Left hindlimb (tissue), 1 donor: ENCODE measurements around the gene USB1.
A peak's percentile ranks its signal among the peaks of the same experiment; 100 is the strongest.

Experiments
- DNase-seq: peaks from one replicate; pipeline ENCODE4 v3.0.0-alpha.2; 2018

The USB1 gene, protein sequence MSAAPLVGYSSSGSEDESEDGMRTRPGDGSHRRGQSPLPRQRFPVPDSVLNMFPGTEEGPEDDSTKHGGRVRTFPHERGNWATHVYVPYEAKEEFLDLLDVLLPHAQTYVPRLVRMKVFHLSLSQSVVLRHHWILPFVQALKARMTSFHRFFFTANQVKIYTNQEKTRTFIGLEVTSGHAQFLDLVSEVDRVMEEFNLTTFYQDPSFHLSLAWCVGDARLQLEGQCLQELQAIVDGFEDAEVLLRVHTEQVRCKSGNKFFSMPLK

DNA sequence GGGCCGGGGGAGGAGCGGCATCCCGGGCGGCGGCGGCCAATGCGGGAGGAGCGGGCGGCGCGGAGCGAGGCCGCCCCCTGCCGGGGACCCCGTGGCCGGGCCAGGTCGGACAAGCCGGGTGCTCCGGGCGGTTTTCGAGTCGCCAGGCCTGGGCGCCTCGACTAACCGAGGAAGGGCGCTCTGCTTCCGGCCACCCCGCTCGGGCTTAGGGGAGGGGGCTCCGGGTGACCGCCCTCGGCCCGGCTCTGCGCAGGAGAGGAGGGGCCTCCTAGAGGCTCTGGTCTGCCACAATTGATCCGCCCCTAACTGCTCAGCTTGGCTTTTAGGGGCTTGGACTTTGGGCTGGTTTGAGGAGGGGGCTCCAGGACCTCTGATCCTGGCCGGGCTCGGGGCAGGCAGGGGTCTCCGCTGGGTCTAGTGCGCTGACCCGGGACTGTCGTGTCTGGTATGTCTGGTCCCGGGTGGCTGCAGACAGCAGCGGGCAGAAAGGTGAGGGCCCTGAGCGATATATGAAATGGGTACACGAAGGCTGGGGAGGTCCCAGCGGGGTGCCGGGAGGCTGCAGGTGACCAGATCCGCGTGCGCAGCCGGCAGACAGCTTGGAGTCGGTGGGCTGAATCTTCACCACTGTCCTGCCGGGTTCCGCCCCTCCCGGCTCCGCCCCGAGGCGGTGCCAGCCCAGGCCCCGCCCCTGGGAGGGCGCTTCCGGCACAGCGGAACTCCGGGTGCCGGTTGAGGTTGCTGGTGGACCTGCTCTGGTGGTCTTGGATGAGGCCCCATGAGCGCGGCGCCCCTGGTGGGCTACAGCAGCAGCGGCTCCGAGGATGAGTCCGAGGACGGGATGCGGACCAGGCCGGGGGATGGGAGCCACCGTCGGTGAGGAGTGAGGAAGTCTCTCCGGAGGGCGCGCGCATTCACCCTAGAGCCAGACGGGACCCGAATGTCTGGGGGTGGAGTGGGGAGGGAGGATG, at the start of gene USB1:
USB1 (plus strand) TSS at position 702 of the 971 bp plus-strand sequence; CDS start at position 779, 77 bp downstream.
- DNase-seq: peak; percentile 91

DNA sequence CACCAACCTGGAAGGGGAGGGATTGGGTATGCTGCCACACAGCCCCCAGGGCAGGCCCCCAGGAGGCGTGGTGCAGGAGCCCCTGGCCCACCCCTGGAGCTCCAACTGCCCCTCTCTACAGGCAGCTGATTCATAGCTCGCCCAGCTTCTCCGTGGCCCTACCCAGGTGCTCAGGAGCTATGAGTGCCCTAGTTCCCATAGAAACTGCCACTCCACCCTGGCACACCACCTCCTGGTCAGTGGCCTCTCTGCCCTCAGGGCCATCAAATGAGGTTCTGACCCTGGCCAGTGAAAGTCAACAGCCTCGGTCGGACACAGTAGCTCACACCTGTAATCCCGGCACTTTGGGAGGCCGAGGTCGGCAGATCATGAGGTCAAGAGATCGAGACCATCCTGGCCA, 48.3 kb upstream of the USB1 start:
- DNase-seq: no peak

DNA sequence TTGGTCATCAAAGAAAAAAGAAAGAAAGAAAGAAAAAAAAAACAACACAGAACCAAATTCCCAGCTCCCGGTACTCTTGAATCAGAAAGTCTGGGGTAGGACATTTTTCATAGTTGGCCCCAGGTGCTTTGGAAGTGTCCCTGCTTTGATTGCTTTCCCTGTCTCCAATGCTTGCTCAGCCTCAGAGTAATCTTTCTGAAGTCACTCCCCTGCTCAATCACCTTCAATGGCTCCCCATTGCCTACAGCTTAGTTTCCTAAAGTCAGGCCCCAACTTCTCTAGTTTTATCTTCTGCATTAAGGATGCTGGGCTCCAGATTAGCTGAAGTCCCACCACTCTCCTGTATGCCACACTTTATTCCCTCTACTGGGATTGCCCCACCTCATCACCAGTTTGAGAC, 47.4 kb upstream of the USB1 start:
- DNase-seq: no peak

DNA sequence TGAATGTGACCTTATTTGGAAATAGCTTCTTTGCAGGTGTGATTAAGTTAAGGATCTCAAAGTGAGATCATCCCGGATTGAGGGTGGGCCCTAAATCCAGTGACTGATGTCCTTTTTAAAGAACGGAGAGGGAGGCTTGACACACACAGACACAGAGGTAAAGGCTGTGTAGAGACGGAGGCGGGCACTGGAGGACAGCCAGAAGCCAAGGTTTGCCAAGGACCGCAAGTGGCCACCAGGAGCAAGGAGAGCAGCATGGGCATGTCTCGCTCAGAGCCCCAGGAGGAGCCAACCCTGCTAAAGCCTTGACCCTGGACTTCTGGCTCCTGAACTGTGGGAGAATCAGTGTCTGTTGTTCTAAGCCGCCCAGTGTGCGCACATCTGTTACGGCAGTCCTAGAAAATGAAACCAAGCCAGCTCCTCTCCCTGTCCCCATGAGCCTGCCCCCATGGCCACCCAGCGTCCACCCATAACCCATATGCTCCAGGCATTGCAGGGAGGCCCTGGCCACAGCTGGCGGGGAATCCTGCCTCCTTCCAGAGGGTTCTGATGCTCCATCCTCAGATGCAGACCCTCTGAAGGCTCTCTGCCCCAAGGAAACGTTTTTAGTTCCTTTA, 45.5 kb upstream of the USB1 start:
- DNase-seq: no peak

DNA sequence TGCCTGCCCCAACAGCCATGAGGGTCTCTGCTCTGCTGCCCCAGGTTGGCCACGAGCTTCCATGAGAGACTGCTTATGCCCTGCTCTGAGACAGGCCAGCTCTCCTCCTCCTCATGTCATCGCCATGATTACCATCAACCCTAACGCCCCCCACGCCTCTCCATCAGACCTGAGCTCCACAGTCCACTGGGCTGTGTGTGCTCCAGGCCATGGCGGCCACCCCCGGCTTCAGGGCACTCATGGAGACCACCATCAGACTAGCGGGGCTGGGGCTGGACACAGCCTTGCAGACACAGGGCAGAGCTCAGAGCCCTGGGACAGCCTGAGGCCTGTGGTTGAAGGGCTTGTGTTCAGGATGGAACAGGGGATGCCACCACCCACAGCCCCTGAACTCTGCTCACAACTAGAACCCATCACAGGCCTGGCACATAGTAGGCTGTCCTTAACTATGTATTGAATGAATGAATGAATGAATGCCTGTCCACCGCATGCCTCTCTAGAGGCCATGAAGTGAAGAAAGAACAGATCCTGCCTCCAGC, 44.9 kb upstream of the USB1 start:
- DNase-seq: no peak

DNA sequence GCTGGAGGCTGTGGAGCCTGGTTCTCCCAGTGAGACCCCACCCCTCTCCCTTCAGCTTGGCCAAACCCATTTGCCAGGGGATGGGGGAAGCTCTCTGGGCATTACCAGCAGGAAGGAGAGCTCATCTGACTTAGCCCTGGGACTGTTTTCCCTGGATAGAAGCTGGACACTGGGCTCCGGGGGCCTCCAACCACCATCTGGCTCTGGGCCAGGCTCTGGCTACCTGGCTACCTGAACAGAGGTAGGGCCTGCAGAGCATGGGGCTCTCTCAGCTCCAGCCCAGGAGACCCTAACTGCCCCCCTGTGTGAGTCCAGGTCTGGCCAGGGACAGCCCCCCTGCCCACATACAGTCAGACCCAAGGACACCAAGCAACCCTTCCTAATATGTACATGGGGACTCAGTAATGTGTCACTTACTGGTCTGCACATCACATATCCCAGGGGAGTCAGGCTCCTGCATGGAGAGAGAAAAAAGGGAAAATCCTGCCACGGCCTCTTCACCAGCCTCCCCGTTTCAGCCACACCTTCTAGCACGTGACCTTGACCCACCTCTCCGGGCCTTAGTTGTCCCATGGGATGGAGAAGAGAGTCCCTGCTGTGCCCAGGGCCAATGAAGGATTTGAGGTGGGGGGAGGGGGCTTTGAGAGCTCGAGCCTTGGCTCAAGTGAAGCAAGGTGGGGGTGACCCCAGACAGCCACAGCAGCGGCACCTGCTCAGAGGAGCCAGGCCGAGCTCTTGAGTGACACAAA, 44.1 kb upstream of the USB1 start:
- no peak for DNase-seq

DNA sequence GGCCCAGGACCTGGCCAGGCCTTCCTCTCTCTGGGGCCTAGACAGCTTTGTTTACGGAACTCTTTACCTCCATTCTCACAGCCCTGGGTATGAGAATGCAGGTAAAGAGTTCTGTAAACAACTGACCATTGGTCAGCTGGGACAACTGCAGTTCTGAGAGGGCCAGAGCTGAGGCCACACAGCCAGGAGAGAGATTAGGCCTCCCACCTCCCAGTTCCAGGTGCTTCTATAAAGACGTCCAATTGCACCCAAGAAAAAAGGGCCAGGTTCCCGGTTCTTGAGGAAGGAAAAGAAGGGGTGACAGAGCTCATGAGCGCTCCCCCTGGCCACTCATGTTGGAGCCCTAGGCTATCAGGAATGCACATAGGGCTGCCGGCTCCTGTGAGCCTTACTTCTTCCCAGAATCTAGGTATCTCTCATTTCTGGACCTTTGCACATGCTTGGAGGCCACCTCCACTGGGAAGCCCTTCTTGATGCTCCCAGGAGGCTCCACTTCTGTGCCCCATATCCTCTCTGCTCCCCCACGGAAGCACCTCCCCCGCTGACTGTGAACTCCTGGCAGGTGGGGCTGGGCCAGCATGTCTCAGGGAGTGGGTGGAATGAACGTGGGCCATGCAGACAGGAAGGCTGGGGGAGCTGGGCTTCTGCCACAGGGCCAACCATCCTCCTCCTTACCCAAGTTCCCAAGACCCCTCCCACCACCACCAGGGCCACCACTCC, 43.4 kb upstream of the USB1 start:
- DNase-seq: no peak

DNA sequence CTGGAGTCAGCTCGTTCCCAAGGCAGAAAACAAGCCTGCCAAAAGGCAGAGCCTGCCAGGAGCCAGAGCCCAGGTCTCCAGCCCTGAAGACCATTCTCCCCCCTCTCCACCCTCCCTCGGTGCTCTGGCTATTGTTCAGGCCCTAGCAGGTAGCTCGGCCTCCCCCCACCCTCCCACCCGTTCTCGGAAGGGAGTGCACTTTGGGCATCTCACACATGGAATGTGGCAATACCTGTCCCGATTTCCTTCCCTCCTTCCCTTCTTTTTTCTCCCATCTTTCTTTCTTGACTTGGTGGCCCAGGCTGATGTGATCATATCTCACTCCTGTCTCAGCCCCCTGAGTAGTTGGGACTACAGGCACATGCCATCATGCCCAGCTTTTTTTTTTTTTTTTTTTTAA, 42.7 kb upstream of the USB1 start:
- no peak for DNase-seq

DNA sequence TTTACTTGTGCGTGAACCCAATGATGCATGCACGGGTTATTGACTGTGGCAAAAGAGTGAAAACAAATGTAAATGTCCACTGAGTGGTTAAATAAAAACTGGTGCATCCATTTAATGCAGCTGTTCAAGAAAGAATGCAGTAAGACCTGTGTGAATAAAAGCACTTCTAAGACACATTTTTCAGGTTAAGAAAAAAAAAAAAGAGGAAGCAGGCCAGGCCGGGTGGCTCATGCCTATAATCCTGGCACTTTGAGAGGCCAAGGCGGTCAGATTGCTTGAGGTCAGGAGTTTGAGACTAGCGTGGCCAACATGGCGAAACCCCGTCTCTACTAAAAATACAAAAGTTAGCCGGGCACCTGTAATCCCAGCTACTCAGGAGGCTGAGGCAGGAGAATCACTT, 42.1 kb upstream of the USB1 start:
- DNase-seq: no peak

DNA sequence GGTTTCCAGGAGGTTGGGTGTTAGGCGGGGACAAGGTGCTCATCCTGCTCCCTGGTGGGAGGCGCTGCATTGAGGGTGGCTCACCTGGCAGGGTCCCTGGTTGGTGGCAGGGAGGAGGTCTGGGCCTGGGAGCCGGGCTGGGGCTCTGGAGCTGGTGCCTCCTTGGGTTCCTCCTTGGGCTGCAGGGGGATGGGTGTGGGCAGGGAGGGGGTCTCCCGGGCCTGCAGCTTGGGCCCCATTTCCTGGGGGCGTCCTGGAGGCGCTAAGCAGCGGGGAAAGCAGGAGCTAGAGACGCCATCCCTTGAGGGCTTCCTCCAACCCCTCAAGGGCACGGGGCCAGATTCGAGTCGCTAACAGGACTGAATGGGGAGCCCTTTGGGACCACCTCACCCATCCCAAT, 41.4 kb upstream of the USB1 start:
- no peak for DNase-seq

DNA sequence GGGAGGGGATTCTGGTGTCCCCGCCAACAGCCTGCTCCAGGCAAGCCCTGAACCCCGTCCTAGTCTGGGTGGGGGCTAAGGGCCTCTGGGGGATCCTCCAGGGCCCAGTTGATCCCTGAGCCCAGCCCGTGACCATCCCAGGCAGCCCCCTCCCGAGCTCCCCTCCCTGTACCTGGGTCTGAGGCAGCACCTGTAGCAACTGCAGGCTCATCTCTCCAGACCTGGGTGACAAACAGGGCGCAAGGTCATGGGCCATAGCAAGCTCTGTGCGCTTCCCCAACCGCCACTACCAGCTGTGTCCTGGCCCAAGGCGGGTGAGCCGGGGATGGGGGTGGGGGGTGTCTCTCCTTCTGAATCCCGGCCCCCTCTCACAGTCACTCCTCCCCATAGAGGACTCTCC, 40.9 kb upstream of the USB1 start:
- no peak for DNase-seq

DNA sequence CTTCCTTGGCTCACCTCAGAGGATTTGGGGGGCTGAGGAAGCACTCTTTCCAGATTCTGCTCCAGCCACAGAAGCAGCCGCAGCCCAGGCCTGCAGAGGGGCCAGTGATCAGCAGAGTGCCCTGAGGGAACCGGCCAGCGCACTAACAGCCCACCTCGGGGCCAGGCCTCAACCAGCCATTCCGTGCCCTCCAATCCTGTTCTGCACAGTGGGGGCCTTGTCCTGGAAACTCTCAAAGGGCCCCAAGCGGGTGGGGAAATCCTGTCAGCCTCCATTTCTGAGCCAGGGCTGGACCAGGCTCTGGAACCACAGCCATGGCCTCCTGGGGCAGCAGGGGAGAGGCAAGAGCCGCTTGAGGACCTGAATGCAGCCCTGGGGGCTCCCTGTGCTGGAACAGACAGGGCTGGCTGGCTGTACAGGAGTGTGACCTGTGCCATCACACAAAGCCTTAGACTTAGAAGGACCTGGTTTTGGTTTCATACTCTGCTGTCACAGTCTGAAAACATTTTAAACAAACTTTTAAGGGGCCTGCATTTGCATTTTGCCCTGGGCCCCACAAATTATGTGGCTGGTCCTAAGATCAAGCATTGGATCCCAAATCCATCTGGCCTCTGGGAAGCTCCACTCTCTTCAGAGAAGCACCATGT, 40.3 kb upstream of the USB1 start:
- no peak for DNase-seq

DNA sequence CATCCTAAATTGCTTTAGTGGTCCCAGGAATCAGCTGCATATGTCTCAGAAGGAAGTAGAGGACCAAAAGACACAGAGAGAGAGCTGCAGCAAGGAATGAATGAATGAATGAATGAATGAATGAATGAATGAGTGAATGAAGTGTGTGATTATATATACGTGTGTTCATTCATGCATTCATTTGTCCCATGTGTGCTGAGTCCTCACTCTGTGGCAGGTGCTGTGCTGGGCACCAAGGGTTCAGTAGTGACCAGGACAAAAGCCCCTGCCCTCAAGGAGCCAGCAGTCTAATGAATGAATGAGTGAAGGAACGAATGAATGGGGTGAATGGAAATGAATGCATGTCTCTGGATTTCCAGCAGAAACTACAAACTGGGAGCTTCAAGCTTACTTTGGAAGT, 39.7 kb upstream of the USB1 start:
- no peak for DNase-seq

DNA sequence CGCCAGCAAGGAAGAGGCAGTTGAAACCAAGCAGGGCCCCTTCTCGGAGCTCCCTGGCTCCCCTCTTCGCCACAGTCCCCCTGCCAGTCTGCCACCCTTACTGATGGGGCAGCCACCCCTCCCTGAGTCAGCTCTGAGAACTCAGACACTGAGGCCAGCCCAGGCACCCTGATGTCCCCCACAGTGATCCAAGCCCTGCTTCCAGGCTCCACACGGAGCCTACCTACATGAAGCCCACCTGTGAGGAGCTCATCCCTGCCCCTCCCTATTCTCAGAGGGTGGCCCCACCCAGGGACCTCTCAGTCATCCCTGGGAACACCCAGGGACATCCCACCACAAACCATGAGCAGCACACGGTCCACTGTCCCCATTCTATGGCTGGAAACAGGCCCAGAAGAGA, 39.2 kb upstream of the USB1 start:
- DNase-seq: no peak

DNA sequence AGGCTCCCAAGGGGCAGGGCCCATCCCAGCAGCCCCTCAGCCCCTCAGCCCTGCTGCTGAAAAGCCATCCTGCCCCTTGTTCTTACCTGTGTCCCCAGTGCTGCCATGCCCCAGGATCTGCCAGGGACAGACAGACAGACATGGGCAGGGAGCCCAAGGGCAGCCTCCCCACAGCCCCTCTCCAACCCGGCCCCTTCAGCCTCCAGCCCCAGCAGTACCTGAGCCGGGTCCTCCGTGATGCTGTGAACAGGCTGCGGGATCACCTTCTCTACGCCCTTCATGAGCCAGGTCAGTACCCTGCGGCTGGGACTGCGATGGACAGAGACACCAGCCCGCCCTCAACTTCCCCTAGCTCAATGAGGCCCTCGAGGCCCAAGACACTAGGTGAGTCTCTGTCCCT, 38.5 kb upstream of the USB1 start:
- DNase-seq: no peak

DNA sequence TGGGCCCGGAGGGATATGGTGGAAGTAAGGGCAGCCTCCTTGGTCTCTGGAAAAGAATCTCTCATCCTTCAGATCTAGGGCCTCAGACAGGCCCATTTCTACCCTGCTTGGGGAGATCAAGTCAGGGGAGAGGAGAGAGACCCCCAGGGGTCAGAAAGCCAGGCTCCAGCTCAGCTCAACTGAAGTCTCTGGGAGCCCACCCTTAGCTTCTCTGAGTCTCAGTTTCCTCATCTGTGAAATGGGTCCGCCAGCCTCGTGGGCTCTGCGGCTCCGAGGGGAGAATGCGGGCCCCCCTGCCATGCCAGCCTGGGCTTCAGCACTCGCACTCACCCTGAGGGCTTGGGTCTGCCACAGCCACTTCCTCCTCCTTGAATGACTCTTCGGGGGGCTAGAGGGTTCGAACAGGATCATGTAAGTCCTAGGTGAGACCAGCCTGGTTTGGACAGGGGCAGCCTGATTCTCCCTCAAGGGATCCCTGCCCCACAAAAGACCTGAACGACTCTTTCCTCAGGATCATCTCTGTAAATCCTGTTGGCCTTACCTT, 37.0 kb upstream of the USB1 start:
- no peak for DNase-seq

DNA sequence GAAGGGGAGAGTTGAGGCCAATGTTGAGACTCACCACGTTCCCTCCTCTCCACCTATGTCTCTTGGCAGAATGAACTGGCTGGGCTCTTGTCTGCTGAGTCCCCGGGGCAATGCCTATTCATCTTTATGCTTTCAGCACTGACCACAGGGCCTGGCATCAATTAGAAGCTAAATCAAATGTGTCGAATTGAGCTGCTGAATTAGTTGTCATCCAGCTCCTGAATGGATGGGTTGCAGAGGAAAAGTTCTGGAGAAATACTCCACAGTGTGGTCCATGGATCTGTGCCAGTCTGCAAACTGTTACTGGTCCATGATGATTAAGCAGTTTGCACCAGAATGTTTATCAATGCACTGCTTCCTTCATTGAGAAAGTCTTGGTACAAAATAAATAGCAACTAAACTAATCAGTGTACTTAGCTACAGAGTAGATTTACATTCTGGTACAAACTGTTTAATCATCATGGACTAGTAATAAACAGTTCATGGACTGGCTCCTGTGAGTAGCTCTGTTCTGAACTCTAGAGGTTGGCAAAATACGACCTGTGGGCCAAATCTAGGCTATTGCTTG, 34.9 kb upstream of the USB1 start:
- DNase-seq: no peak

DNA sequence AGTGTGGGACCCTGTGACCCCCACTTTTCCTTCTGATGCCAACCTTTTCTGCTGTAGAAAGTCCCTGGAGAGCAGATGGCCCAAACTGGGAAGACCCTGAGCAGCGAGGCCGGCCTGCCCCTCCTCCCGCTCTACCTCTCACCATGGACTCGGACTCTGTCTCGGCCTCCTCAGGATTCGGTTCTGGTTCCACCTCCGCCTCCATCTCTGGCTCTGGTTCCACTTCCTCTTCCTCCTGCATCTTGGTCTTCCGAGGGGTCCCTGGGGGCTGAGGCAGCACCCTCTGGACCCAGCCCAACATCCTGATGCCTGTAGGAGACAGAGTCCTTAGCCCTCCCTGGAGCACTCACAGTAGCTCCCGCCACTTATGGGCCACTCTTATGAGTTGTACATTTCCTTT, 34.2 kb upstream of the USB1 start:
- DNase-seq: no peak

DNA sequence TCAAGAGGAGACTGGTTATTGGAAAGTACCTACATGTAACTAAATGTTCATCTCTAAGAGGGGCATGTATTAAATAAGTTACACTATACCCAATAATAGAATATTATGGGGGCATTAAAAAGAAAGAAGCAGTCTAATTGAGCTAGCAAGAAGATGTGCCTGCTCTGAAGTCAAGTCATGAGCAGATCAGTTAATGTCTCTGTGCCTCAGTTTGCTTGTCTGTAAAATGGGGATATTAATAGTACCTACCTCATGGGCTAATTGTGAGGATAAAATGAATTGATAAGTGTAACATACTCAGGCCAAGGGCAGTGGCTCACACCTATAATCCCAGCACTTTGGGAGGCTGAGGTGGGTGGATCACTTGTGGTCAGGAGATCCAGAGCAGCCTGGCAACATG, 33.3 kb upstream of the USB1 start:
- DNase-seq: no peak

DNA sequence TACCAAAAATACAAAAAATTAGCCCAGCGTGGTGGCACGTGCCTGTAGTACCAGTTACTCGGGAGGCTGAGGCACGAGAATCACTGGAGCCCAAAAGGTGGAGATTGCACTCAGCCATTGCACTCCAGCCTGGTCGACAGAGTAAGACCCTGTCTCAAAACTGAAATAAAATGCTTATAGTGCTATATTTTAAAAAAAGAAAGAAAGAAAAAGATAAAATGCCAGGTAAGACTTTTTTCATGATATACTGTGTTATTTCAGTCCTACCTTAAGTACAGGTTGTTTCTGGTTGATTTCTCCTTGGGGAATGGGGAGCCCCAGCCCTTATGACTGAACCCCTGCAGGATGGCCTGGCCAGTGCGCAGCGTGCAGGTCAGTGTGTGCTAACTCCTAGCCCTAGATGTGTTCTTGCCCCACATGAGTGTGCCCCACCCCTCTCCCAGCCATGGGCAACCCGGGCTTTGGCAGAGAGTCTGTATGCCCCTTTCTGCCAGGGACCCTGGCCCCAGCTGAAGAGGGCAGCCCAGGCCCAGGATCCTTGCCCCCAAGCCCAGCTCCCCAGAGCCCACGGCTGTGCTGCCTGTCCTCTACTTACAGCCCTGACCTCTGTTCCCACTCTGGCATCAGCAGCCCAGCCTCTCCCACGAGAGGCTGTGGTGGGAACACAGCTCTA, 31.6 kb upstream of the USB1 start:
- DNase-seq: no peak
